SU-DHL-6 (cell line): ENCODE data around the gene KCNC3.

Experiments
- EZH2phosphoT487 ChIP-seq: fragments of 200-600 bp; sonication (generic), shearing (Covaris generic); conservative IDR thresholded peaks from 2 replicates; pipeline ENCODE4 v1.6.1; 2018; ENCODE audit warnings: mild to moderate bottlenecking, antibody characterized with exemption, low read length, moderate library complexity, mixed read lengths
- TF ChIP-seq, protein P1 (sequence below): fragments of 200-600 bp; sonication (generic); IDR thresholded peaks from one replicate; pipeline ENCODE4 v1.5.1; 2017; ENCODE audit warnings: antibody characterized with exemption, mild to moderate bottlenecking, low read length, moderate library complexity; ENCODE audit not compliant: insufficient read depth, poor library complexity, severe bottlenecking

DNA sequence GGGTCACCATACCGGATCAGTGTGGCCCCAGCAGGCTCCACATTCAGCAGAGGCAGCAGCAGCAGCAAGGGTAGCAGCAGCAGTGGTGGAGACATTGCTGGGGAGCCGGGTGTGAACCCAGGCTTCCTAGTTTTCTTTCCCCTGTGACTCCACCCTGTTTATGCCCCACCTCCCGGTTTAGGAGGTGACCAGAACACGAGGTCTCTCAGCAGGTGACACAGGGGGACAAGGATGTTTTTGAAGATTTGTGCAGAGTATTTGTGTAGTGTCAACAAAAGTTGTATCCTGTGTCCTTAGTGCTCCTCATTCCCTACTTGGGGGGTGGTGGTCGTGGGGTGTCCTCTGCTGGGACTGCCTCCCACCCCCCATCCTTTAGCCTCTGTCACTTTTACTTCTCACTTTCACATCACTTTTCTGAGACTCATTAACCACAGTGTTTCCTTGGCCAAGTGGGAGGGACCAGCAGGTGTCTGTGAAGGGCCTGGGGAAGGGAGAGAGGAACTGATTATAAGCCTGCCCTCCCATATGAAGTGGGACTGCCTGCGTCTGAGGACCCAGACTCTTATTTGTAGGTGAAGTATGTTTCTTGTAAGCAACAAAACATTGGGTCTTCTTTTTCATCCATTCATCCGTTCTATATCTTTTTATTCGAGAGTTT, 15.6 kb upstream of the KCNC3 start:
- TF ChIP-seq, protein P1, sequence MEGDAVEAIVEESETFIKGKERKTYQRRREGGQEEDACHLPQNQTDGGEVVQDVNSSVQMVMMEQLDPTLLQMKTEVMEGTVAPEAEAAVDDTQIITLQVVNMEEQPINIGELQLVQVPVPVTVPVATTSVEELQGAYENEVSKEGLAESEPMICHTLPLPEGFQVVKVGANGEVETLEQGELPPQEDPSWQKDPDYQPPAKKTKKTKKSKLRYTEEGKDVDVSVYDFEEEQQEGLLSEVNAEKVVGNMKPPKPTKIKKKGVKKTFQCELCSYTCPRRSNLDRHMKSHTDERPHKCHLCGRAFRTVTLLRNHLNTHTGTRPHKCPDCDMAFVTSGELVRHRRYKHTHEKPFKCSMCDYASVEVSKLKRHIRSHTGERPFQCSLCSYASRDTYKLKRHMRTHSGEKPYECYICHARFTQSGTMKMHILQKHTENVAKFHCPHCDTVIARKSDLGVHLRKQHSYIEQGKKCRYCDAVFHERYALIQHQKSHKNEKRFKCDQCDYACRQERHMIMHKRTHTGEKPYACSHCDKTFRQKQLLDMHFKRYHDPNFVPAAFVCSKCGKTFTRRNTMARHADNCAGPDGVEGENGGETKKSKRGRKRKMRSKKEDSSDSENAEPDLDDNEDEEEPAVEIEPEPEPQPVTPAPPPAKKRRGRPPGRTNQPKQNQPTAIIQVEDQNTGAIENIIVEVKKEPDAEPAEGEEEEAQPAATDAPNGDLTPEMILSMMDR, result no peak
- TF ChIP-seq EZH2phosphoT487, result no peak
